Measurements from ENCODE around the gene CD86.

CD86 gene

DNA sequence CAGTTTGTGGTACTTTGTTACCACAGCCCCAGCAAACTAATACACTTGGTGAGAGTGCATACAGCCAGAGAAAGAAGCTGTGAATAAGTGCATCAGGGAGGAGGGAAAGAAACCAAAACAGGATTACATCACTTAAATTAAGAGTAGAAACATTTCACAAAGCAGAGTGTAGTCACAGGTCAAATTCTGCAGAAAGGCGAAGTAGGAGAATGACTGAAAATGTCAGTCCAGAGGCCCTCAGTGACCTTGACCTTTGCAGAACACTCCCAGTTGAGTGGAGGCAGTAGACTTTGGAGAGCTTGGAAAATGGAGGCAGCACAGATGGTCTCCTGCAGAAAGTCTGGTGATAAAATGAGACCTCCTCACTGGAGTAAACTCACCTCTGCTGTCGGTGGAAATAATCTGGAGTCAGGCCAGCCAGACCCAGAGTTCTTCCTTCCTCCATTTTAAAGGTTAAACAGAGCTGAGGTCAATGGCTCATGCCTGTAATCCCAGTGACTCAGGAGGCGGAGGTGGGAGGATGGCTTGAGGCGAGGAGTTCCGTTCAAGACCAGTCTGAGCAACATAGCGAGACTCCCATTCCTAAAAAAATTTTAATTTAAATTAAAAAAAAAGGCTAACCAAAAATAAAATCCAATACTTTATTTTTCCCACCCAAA is 5.0 kb downstream of the CD86 start:
- ATAC-seq (no peak), DNase-seq (no peak)

DNA sequence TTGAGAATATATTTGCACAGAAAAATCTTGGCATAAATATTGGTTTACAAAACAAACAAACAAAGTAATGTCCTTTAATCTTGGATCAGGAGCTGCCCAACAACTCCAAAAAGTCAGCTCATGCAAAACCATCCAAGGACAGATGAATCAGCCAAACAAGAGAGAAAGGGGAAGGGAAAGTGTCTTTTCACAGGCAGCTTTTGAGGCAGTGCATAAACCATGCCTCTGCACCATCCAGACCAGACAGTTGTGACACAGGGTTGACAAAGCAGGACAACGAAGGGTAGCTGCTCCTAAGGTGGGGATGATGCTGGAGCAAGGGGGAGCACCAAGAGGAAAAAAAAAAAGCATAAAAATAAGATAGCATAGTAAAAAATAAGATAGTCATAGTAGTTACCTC is 8.7 kb downstream of the CD86 start:
- ATAC-seq (no peak), DNase-seq (no peak)

DNA sequence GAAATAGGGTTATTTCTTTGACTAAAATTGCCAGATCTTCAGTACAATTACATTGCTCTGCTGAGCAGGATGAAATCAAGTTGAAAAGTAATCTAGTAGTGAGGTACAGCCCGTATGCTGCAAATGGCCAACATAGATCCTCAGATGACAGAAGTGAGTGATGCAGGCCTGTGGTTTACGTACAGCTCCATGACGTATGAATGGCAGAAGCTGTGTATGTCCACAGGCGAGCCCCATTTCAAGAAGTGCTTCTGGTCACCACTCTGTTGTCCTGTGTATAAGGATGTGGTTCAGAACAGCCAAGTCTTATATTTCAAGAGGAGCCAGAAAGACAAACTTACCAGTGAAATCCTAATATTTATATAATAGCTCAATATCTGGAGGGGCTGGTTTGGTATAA is 9.2 kb downstream of the CD86 start:
- no peak for DNase-seq
- ATAC-seq: no peak

DNA sequence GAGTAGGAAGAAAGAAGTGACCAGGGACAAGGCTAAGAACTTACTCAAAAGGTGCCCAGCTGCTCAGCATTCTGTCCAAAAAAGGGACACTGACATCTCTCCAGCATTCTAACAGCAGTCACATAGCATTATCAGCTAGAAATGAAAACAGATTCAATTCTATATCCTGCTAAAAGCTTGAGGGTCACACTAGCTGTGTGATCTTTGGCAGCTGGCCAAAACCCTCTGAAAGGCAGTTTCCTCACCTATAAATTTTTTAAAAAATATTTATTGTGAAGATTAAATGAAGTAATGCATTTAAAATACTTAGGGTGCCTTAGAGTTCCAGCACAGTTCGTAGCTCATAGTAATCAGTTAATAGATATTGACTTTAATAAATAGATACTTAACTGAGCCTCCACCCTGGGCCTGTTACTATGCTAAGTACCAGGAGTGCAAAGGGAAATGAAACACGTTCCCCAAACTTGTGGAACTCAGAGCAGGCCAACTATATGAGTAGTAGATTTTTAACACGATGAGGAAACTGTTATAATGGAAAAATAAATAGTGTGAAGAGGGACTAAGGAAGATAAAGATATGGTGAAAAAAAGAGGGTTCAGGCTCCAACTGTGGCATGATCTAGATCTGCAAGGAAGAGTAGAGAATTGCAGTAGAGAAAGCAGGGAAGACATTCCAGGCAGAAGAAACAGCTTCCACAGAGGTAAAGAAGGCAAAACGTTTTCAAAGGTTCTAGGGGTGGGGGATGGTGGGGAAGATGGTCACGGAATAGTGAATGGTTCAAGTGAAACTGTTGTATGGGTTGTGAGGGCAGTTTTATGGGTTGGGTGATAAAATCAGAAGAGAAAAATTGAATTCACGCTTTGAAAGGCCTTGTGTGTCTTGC is 11.4 kb downstream of the CD86 start:
- ATAC-seq: no peak
- no peak for DNase-seq

DNA sequence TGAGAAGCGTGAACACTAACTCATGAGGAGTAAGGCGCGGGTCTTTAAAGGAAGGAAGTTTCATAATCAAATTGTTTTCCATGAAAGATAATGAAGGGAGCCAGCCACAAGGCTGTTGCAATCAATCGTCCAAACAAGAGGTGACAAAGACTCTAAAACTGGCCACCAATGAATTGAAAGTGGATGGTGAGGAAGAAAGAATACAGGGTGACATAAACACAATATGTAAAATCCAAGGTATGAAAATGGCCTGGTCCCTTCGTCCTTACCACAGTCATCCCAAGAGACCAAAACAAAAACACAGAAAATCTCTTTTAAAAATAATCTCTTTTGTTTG is 12.0 kb downstream of the CD86 start:
- DNase-seq: no peak
- no peak for ATAC-seq

DNA sequence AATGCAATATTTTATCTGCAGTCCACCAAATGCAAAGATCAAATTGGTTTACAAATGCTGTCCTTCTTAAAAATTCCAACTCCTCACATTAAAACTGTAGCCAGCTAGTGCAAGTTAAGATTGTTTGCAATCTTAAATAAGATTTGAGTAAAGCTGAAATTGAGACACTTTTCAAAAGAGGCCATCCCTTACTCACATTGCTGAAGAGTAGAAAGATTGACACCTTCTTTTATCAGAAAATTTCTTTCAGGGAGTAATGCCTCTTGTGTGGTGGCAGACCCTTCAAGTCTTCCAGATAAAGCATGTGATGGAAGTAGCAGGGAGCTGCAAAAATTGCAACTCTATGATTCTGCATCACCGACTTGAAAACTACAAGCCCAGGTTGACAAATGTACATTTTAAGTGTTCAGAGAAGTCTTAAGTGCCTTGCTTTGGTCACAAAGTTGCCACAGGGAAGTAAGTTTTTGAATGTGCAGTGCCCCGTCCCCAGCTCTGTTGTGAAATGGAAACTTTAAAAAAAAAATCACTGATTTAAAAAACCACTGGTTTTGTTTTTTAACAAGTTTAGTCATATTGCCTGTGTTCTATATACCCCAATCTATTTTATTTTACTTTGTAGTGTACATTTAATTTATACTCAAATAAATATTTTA is 12.6 kb downstream of the CD86 start:
- no peak for DNase-seq
- peak; percentile 23 for ATAC-seq

GRCh38 chr3:122074621-122075265 is 19.6 kb downstream of the CD86 start:
- ATAC-seq: peak; percentile 45

DNA sequence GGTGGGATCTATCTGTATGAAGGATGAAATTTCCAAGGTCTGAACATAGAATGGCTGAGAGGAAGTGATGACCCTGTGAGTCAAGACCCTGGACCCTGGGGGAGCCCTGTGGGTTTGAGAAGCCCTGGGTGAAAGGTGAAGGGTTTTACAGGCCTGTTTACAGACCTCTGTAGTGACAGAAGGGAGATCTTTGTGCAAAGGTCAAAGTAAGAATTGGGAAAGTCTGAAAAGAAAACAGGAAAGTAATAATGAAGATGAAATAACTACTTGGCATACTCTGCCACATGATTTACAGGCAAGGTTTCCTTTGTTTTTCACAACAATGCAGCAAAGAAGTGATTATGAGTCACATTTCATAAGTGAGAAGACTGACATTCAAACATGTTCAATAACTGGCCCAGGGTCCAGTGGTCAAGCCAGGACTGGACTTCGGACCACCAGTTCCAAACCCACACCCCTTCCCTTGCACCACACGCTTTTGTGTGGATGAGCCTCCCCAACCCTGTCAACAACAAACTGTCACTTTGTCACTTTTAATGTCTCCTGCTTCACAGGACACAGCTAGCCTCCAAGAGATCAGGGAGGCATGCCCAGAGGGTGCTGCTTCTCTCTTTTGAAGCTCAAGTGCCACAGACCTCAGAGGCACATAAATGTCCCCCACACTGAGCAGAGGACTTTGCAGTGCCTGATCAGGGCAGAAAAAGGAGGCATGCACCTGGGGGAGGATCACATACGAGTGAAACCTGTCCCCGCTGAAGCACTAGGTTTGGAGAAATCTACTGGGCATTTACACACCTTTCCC is 21.5 kb downstream of the CD86 start:
- DNase-seq (no peak), ATAC-seq (peak; percentile 17)

More at GRCh38 chr3:122074621-122075265, 19.6 kb downstream of the CD86 start:
- no peak for DNase-seq

DNA sequence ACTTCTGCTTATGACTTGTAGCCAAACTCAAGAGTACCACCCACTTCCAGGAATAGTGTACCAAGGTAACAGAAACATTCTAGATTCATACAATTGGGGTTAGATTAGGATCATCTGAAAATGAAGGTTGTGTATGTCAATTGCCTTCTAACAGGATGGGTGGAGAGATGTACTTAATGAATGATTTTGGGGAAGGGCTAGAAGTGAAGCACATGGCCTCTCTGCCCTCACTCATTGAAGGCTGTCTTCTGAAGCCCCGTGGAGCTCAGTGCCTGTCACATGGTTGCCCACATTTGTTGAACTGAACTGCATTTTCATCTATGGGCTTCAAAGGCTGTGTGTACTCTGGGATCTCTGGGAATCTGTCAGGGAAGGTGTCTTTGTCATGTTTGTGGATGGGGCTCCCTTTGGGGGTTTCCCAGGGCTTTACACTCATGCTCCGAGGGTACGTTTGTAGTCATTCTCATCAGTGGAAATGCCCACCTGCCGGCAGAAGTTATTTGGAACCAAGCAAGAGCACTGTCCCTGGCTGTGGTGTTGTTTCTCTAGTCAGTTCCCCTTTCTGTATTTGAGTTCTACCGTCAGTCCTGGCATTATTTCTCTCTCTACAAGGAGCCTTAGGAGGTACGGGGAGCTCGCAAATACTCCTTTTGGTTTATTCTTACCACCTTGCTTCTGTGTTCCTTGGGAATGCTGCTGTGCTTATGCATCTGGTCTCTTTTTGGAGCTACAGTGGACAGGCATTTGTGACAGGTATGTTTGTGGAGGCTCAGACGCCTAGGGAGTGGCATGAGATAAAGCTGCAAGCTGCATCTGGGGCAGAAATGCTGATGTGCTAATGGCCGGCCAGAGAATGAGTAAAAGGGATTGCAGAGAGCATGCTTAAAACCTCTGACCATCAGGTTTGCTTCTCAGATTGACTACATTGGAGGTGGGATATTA is 22.4 kb downstream of the CD86 start:
- peak; percentile 42 for ATAC-seq
- no peak for DNase-seq

GRCh38 chr3:122078235-122078935 is 23.2 kb downstream of the CD86 start:
- ATAC-seq (no peak), DNase-seq (no peak)

GRCh38 chr3:122079524-122080206 is 24.5 kb downstream of the CD86 start:
- no peak for ATAC-seq
- no peak for DNase-seq

DNA sequence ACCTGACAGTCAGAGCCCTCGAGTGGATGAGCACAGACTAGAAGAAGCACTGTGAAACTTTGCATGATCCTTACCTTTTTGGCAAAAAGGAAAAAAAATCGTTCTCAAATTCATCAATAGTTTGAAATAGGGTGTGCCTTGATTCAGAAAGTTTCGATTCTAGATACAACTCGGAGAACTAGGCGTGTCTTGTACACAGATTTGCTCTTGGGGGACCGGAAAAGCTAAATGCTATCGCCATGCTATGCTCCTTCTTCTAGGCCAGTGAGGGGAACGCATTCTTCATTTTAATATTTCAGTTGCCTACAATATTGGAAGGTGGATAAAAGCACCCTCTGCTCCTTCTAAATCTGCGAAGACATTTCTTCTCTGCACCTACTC is 25.0 kb downstream of the CD86 start:
- DNase-seq (no peak), ATAC-seq (no peak)

GRCh38 chr3:122081543-122082247 is 26.5 kb downstream of the CD86 start:
- ATAC-seq (peak; percentile 48), DNase-seq (no peak)

GRCh38 chr3:122082357-122082756 is 27.2 kb downstream of the CD86 start:
- no peak for ATAC-seq
- no peak for DNase-seq

DNA sequence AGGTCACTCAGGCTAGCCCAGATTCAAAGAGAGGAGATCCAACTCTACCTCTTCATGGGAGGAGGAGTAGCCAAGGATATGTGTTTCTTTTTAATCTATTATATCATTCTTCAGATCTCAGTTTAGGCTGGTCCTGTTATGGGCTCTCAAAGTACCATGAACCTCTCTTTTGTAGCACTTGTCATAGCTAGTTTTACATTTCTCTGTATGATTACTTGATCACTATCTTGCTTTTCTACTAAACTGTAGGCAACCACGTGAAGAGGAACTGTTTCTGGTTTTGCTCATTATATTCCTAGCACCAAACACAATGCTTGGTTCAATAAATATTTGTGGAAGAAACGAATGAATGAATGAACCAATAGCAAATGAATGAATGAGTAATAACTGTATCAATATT is 29.6 kb downstream of the CD86 start:
- no peak for ATAC-seq
- DNase-seq: no peak

DNA sequence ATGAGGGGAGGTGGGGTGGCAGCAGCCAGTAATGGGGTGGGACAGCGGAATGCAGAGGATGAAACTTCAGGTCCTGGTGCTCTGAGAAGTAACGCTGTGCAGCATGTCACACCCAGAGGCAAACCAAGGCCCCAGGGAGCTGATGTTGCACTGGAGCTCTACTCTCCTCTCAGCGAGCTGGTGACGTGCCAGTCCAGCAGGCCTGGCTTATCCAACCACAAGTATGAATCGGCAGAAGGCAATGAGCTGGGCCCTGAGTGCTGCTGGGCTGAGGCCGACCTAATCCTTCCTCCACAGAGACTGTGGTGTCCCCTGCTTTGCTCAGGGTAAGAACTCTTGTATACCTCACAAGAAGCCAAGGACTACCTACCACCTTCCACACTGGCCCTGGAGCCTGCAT is 30.5 kb downstream of the CD86 start:
- DNase-seq (no peak), ATAC-seq (no peak)

DNA sequence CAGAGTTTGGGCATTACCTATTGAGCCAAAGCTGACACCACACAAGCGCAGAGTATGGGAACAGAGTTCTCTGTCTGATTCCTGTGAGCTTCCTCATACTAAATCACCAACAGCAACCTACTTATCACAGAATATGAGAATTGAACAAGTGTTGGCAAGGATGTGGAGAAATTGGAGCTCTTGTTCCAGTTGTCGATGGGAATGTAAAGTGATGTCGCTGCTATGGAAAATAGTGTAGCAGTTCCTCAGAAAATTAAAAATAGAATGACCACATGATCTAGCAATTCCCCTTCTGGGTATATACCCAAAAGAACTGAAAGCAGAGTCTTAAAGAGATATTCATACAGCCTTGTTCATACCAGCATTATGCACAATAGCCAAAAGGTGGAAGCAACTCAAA is 33.4 kb downstream of the CD86 start:
- ATAC-seq: no peak

GRCh38 chr3:122091602-122092295 is 36.6 kb downstream of the CD86 start:
- no peak for DNase-seq
- no peak for ATAC-seq

More for the DNA sequence above, 33.4 kb downstream of the CD86 start:
- DNase-seq: no peak

All from stimulated activated naive CD8-positive, alpha-beta T cell treated with anti-CD3 and anti-CD28 coated beads, Interleukin-15, Interleukin-2, amounts not matched to agents 100 U/mL and 50 U/mL, for 24 hours (primary cell).